GM10847 (cell line): ENCODE results near the gene PRR36.

Experiments used
- POLR2A ChIP-seq: IDR thresholded peaks from 2 replicates; pipeline ENCODE4 v1.6.1; 2011; ENCODE audit not compliant: insufficient read length; ENCODE audit errors: extremely low read depth

The PRR36 gene

GRCh38 chr19:7861619-7862412 lies 12.4 kb downstream of the PRR36 start:
- TF ChIP-seq POLR2A, result no peak

- TF ChIP-seq POLR2A, result no peak
Observed at GRCh38 chr19:7860714-7861618, 13.2 kb downstream of the PRR36 start.

GRCh38 chr19:7859831-7860713 lies 14.1 kb downstream of the PRR36 start:
- no peak for TF ChIP-seq POLR2A

GRCh38 chr19:7858109-7858770 lies 15.9 kb downstream of the PRR36 start:
- TF ChIP-seq POLR2A, result no peak

GRCh38 chr19:7857727-7858108 lies 16.5 kb downstream of the PRR36 start:
- no peak for TF ChIP-seq POLR2A

- no peak for TF ChIP-seq POLR2A
Observed at GRCh38 chr19:7856679-7857663, 17.2 kb downstream of the PRR36 start.

- no peak for TF ChIP-seq POLR2A
Observed at GRCh38 chr19:7856109-7856591, 18.0 kb downstream of the PRR36 start.

GRCh38 chr19:7855426-7856108 lies 18.6 kb downstream of the PRR36 start:
- TF ChIP-seq POLR2A, result no peak

- no peak for TF ChIP-seq POLR2A
Observed at GRCh38 chr19:7853770-7854128, 20.4 kb downstream of the PRR36 start.

- TF ChIP-seq POLR2A, result no peak
Observed at GRCh38 chr19:7852851-7853769, 21.1 kb downstream of the PRR36 start.

- TF ChIP-seq POLR2A, result no peak
Observed at GRCh38 chr19:7851623-7852500, 22.3 kb downstream of the PRR36 start.
